Activated T-helper 1 cell treated with anti-CD3 and anti-CD28 coated beads, Interleukin-12 subunit alpha, Interleukin-12 subunit beta, Interleukin-2, Interleukin-4 antibody, amounts not matched to agents 30 ng/mL and 10 ng/mL and 1 ng/mL, durations not matched to agents 14 hours and 24 hours and 36 hours (primary cell): ENCODE data around the gene INTS6. TPM values are rescaled to one million over a fixed set of nuclear protein-coding genes. Genes with fewer than 3 reads are reported as not detected.

Experiments
- DNase-seq: peaks from one replicate; pipeline ENCODE4 v3.0.0; 2021; ENCODE audit warnings: low spot score
- H3K27ac Mint-ChIP-seq: one replicate; pipeline ENCODE4 v1.8.0; 2021; ENCODE audit warnings: mild to moderate bottlenecking, mixed read lengths
- H3K27me3 Mint-ChIP-seq: one replicate; pipeline ENCODE4 v1.8.0; 2022; ENCODE audit warnings: mild to moderate bottlenecking, moderate library complexity, mixed read lengths; ENCODE audit not compliant: insufficient read depth
- H3K36me3 Mint-ChIP-seq: one replicate; pipeline ENCODE4 v1.8.0; 2021; ENCODE audit warnings: low read depth, mixed read lengths
- H3K4me1 Mint-ChIP-seq: one replicate; pipeline ENCODE4 v1.8.0; 2021; ENCODE audit warnings: low read depth, mixed read lengths
- H3K4me3 Mint-ChIP-seq: one replicate; pipeline ENCODE4 v1.8.0; 2021; ENCODE audit warnings: mild to moderate bottlenecking, moderate library complexity, mixed read lengths
- H3K9me3 Mint-ChIP-seq: one replicate; pipeline ENCODE4 v1.8.0; 2021; ENCODE audit warnings: mixed read lengths
- intact Hi-C: fragments of 100-400 bp; cut with micrococcal nuclease; formaldehyde crosslinking; loops from one replicate; pipeline ENCODE4 v1.15.1; 2024
- total RNA-seq: library from RNA; stranded (reverse); gene quantifications from 2 replicates; pipeline ENCODE4 v1.2.3, GENCODE V29; 2022

Gene INTS6
- total RNA-seq, 1 donor from 2014 or later: 76.6 TPM

DNA sequence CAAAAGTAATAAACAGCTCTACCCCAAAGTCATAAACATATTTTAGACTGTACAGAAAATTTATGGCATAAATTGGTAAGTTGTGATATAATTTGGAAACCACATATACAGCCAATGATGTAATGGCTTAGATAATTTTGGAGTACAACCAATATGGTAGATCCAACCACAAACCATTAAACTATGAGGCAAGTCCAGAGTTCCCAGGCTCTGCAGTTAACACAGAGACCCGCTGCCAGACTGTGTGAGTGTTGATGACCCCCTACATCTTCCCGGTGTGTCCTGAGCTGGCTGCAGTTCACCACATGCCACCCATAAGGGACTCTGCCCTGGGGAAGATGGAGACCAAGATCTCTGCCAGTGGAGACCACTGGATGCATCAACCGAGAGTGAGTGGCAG, 123.2 kb downstream of the INTS6 start:
- no peak overlapping the region for H3K27ac Mint-ChIP-seq
- peaks cover 22% of the 10 kb centered on the region for H3K4me1 Mint-ChIP-seq
- H3K4me3 Mint-ChIP-seq: no peak overlapping the region
- no peaks in the 10 kb centered on the region for H3K27me3 Mint-ChIP-seq
- no peak for DNase-seq
- intact Hi-C loops: loop anchor here (5.0 kb wide), 1 partner anchor 253 kb away; the partner anchor contains the start of gene WDFY2
- no peaks in the 10 kb centered on the region for H3K9me3 Mint-ChIP-seq
- H3K36me3 Mint-ChIP-seq: no peaks in the 10 kb centered on the region

DNA sequence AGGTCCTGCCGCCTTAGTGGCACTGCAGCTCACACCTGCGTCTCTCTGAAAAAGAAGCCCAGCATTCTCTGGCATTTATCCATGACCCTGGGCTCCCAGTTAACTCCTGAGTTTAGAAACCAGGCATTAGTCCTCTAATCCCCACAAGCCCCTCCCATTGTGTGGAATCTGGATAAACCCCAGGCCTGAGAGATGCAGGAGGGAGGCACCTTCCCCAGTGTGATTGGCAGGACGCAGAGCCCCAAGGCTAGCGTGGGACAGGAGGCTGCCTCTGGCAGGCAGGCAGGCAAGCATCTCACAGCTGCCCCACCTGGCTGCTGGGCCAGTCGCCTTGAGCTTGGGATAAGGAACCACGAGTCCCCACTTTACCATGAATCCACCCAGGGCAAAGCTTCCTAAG, 124.3 kb downstream of the INTS6 start:
- Mint-ChIP-seq H3K9me3 (no peaks in the 10 kb centered on the region), H3K27ac (no peak overlapping the region), H3K27me3 (no peaks in the 10 kb centered on the region), H3K4me1 (peaks cover 22% of the 10 kb centered on the region), H3K36me3 (no peaks in the 10 kb centered on the region), H3K4me3 (no peak overlapping the region)
- intact Hi-C loops: no loop called here
- DNase-seq: no peak

DNA sequence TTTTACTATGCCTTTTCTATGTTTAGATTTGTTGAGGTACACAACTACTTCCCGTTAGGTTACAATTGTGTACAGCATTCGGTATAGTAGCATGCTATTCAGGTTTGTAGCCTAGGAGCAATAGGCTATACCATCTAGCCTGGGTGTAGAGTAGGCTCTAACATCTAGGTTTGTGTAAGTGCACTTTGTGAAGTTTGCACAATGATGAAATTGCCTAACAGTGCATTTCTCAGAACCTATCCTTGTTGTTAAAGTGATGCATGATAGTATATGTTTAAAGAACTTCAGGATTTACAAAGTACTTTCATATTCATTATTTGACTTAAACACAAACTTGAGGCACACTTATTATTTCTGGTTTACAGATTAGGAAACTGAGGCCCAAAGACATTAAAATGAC, 124.9 kb downstream of the INTS6 start:
- Mint-ChIP-seq H3K9me3 (no peaks in the 10 kb centered on the region), H3K4me1 (peaks cover 19% of the 10 kb centered on the region), H3K27me3 (no peaks in the 10 kb centered on the region), H3K27ac (no peak overlapping the region), H3K36me3 (no peaks in the 10 kb centered on the region), H3K4me3 (no peak overlapping the region)
- intact Hi-C loops: no loop called here
- no peak for DNase-seq

DNA sequence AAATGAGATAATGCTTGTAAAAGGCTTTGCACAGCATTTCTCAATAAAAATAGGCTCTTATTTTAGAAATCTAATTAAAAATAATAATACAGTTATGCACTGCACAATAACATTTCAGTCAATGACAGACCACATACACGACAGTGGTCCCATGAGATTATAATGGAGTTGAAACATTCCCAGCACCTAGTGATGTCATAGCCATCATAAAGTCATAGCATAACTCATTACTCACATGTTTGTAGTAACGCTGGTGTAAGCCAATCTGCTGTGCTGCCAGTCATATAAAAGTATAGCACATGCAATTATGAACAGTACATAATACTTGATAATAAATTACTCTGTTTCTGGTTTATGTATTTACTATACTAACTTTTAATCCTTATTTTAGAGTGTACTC, 126.1 kb downstream of the INTS6 start:
- Mint-ChIP-seq H3K27me3 (no peaks in the 10 kb centered on the region), H3K27ac (no peak overlapping the region), H3K9me3 (no peaks in the 10 kb centered on the region), H3K4me3 (no peak overlapping the region), H3K36me3 (no peaks in the 10 kb centered on the region), H3K4me1 (peaks cover 13% of the 10 kb centered on the region)
- no peak for DNase-seq
- intact Hi-C loops: no loop called here

DNA sequence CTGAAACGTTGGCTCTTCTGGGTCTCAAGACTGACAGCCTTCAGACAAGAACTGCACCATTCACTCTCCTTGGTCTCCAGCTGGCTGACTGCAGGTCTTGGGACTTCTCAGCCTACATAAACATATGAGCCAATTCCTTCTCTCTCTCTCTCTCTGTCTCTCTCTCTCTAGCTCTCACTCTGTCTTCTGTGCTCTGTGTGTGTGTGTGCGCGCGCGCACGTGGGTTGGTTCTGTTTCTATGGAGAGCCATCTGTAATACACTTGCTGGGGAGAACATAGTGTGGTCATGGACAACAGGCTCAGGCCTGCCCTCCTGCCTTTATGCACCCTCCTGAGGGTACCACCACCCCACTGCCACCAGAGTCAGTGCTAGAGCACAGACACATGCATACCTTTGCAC, 127.0 kb downstream of the INTS6 start:
- Mint-ChIP-seq H3K4me3 (no peak overlapping the region), H3K4me1 (peaks cover 4% of the 10 kb centered on the region), H3K9me3 (no peaks in the 10 kb centered on the region), H3K27me3 (no peaks in the 10 kb centered on the region), H3K27ac (no peak overlapping the region), H3K36me3 (no peaks in the 10 kb centered on the region)
- intact Hi-C loops: no loop called here
- DNase-seq: no peak

DNA sequence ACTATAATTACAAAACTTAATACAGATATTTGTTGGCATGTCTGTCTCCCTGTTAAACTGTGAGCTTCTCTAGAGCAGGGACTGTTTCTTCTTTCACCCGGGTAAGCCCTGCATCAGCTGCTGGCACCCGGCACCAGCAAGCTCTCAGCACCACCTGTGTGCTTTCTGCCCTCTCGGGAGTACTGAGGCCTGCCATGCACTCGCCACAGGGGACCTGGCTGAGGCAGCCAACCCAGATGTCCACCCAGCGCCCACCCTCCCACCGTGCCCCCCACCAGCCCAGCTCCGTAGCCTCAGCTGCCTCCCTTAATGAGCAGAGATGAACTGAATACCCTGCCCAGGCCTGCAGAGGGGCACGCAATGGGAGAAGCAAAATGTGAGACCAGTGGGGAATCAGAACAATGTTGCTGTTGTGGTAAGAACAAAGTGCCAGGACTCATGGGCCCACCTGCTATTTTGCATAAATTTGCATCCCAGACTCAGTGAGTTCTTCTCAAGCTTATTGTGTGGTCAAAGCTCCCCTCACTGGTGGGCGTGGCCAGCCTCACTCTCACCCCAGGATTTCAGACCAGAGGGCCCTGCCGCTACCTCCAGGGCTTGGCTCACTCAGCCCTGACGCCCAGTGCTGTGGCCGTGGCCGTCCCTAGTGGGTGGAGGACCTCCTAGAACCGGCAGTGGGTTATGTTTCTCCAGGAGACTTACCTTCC, 128.0 kb downstream of the INTS6 start:
- Mint-ChIP-seq H3K36me3 (no peaks in the 10 kb centered on the region), H3K4me1 (no peaks in the 10 kb centered on the region), H3K27ac (no peak overlapping the region), H3K27me3 (no peaks in the 10 kb centered on the region), H3K4me3 (no peak overlapping the region), H3K9me3 (no peaks in the 10 kb centered on the region)
- DNase-seq: no peak
- intact Hi-C loops: no loop called here

DNA sequence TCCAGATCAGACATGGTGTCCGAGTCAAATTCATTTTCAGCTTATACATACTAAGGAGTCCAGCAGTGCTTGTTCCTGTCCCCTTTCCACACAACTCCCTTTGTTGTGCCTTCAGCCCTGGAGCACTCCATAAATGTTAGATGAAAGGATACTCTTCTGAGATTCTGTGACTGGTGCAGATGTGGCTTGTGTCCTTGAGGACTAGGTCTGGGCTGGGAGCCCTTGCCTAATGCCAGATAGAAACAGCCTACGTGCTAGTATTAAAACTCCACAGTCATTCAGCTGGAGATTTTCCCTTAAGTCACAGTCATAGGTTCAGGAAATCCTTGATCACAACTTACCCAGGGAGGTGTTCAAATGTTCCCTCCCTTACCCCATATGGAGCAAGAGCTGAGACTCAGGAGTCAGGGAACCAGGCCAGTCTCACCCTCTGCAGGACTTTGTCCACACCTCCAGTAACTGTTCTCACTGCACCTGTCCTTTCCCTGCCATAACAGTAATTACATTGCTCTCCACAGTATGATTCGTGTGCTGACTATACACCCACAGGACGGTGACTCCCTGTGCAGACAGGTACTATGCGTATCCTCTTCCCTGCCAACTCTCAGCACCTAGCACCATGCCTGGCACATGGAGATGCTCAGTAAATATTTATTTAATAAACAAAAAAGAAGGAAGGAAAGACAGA, 128.9 kb downstream of the INTS6 start:
- intact Hi-C loops: no loop called here
- H3K27me3 Mint-ChIP-seq: no peaks in the 10 kb centered on the region
- H3K9me3 Mint-ChIP-seq: no peaks in the 10 kb centered on the region
- no peak overlapping the region for H3K4me3 Mint-ChIP-seq
- H3K4me1 Mint-ChIP-seq: no peaks in the 10 kb centered on the region
- H3K36me3 Mint-ChIP-seq: no peaks in the 10 kb centered on the region
- no peak for DNase-seq
- no peak overlapping the region for H3K27ac Mint-ChIP-seq

DNA sequence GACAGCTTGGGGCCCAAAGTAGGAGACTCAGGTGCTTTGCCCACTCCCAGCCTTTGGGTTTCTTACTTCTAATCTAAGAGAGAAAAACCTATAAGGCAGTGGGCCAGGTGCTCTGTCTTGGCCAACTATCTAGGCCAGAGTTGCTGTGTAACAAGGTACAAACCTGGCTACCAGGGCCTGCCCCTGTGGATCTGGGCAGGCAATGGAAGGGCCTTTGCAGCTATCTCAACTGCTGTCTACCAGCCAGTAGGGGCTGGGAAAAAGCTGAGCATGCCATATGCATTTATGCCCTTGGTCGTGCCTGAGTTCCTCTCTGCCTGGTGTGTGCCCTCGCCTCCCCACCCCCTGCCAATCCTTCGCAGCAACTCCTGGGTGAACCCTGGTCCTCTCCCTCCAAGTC, 130.0 kb downstream of the INTS6 start:
- Mint-ChIP-seq H3K4me3 (no peak overlapping the region), H3K9me3 (no peaks in the 10 kb centered on the region), H3K27ac (no peak overlapping the region), H3K4me1 (no peaks in the 10 kb centered on the region), H3K36me3 (no peaks in the 10 kb centered on the region), H3K27me3 (no peaks in the 10 kb centered on the region)
- intact Hi-C loops: no loop called here
- DNase-seq: no peak

DNA sequence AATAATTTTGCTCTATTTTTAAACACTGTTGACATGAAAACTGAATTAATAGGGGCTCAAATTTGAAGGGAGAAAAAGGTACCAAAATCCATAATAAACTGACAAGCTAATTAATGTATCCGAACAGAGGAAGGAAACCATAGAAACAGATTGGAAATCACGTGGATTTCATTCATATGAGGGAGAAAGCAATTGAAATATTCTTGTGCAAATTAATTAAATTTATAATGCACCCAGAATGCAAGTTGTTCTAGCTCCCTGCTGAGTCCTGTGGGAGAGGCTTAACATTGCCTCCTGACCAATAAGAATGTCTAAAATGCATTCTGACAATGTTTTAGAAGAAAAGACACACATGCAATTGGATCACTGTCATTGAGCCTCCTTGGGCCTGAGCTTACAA, 131.0 kb downstream of the INTS6 start:
- H3K27ac Mint-ChIP-seq: no peak overlapping the region
- no peaks in the 10 kb centered on the region for H3K36me3 Mint-ChIP-seq
- no peaks in the 10 kb centered on the region for H3K9me3 Mint-ChIP-seq

DNA sequence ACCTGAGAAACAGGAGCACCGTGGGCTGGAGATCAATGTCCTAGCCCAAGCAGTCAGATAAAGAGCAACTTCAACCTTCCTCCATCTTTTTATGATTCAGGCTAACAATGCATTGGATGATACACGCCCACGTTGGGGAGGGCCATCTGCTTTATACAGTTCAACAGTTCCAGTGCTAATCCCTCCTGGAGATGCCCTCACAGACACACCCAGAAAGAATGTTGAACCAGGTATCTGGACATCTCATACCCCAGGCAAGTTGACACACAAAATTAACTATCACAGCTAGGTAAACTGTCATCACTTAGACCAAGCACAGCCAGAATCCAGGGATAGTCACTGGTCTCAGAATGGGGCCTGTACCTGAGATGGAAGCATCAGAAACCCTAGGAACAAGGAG, 134.0 kb downstream of the INTS6 start:
- no peak for DNase-seq
- intact Hi-C loops: no loop called here
- no peaks in the 10 kb centered on the region for H3K4me1 Mint-ChIP-seq
- H3K27ac Mint-ChIP-seq: no peak overlapping the region
- no peaks in the 10 kb centered on the region for H3K36me3 Mint-ChIP-seq
- H3K9me3 Mint-ChIP-seq: no peaks in the 10 kb centered on the region
- peaks cover 3% of the 10 kb centered on the region for H3K27me3 Mint-ChIP-seq
- no peak overlapping the region for H3K4me3 Mint-ChIP-seq

More for the DNA sequence above, 131.0 kb downstream of the INTS6 start:
- H3K4me3 Mint-ChIP-seq: no peak overlapping the region
- intact Hi-C loops: no loop called here
- no peaks in the 10 kb centered on the region for H3K27me3 Mint-ChIP-seq
- no peaks in the 10 kb centered on the region for H3K4me1 Mint-ChIP-seq
- DNase-seq: no peak

DNA sequence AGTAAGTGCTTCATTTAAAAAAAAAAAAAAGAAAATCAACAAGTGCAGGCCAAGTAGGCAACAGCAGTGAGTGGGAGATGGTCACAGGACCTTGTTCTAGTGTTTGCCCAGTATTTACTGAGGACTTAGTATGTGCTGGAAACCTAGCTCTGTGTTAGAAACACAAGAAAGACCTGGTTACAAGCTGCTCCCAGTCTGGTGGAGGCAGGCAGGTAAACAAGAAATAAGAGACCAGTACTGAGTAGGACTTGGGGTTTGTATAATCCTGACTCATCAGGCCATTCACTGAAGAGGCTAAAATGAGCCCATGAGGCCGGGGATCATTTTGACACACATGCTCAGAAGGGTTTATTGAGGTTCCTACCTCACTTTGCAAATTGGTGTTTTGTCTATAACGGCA, 134.8 kb downstream of the INTS6 start:
- intact Hi-C loops: no loop called here
- DNase-seq: no peak
- Mint-ChIP-seq H3K4me3 (no peak overlapping the region), H3K27me3 (peaks cover 3% of the 10 kb centered on the region), H3K4me1 (no peaks in the 10 kb centered on the region), H3K36me3 (no peaks in the 10 kb centered on the region), H3K27ac (no peak overlapping the region), H3K9me3 (no peaks in the 10 kb centered on the region)

DNA sequence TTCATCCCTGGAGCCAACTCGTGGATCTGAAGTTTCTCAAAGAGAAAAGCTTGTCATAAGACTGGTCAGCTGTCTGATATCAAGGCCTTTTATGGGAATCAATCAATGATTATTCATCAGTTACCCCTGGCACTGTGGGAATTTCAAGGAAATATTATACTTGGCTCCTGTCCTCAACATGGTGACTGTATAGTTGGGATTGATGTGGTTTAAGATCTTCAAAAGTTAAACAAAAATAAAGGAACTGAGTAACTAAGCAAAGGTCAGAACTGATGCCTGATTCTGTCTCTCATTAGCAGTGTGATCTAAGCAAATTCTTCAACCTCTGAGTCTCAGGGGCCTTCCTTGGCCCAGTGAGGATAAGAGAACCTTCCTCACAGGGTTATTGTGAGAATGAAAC, 135.6 kb downstream of the INTS6 start:
- H3K9me3 Mint-ChIP-seq: no peaks in the 10 kb centered on the region
- no peaks in the 10 kb centered on the region for H3K4me1 Mint-ChIP-seq
- intact Hi-C loops: no loop called here
- H3K4me3 Mint-ChIP-seq: no peak overlapping the region
- no peak for DNase-seq
- peaks cover 5% of the 10 kb centered on the region for H3K27me3 Mint-ChIP-seq
- no peak overlapping the region for H3K27ac Mint-ChIP-seq
- H3K36me3 Mint-ChIP-seq: no peaks in the 10 kb centered on the region

DNA sequence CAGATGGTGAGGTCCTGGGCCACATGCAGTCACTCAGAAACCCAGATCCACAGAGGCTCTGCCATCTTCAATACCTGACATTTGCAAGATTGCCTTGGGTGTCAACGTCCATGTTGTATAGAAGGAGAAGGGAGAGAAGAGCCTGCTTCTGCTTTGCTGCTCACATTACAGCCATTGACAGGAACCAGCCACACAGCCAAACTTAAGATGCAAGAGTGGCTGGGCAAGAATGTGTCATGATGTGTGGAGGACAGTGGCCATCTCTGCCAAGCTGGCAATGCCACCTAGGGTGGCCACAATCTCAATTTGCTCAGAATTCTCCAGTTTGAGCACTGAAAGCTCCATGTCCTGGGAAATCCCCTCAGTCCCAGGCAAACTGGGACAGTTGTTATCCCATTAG, 139.2 kb downstream of the INTS6 start:
- intact Hi-C loops: no loop called here
- Mint-ChIP-seq H3K4me1 (no peaks in the 10 kb centered on the region), H3K27ac (no peak overlapping the region), H3K9me3 (no peaks in the 10 kb centered on the region), H3K36me3 (no peaks in the 10 kb centered on the region), H3K27me3 (peaks cover 6% of the 10 kb centered on the region), H3K4me3 (no peak overlapping the region)
- no peak for DNase-seq
